SK-N-SH (cell line): Measurements from ENCODE around the gene NPAS3. TPM values are rescaled to one million over a fixed set of nuclear protein-coding genes. Genes with fewer than 3 reads are reported as not detected.

Experiments
- CTCF ChIA-PET: fragments of 300-600, 350-600 bp; formaldehyde crosslinking; extraction: SDS; loops from one replicate; lab custom pipeline; 2021; lab: Yijun Ruan, JAX
- POLR2A ChIA-PET: fragments of 350-600 bp; sonication (Branson Sonifier 250); formaldehyde crosslinking; extraction: SDS; loops from one replicate; lab custom pipeline; 2020; ENCODE audit warnings: antibody characterized with exemption, inconsistent platforms; lab: Yijun Ruan, JAX
- DNase-seq: peaks from one replicate; pipeline ENCODE4 v3.0.0; 2012
- H2AFZ ChIP-seq: fragments of 200-600 bp; sonication (generic); 2 replicates; pipeline ENCODE4 v1.8.1; 2016; ENCODE audit warnings: antibody characterized with exemption, mild to moderate bottlenecking, low read depth
- H3F3A ChIP-seq: fragments of 200-600 bp; sonication (generic); replicated peaks from 2 replicates; pipeline ENCODE3; 2016; ENCODE audit warnings: antibody characterized with exemption, mild to moderate bottlenecking; ENCODE audit not compliant: insufficient read depth
- H3K27ac ChIP-seq, 2 experiments: fragments of 200-500 bp in 1 of 2; fragments of 200-600 bp in 1 of 2; sonication (Bioruptor generic) in 1 of 2; sonication (generic), shearing (Covaris generic) in 1 of 2; 2 replicates each; pipeline versions ENCODE4 v1.5.1 to v1.6.1; 2014 to 2016; ENCODE audit warnings: low read depth in 2 of 2, inconsistent platforms in 1 of 2, low read length in 1 of 2, mild to moderate bottlenecking in 1 of 2, mixed read lengths in 1 of 2
- H3K27me3 ChIP-seq: fragments of 200-600 bp; sonication (generic), shearing (Covaris generic); 2 replicates; pipeline ENCODE4 v1.6.1; 2016; ENCODE audit warnings: mixed run types; ENCODE audit not compliant: insufficient read depth
- H3K36me3 ChIP-seq, 2 experiments: fragments of 200-500 bp in 1 of 2; fragments of 200-600 bp in 1 of 2; sonication (Bioruptor generic) in 1 of 2; sonication (generic) in 1 of 2; replicated peaks in 1 of 2; 2 replicates each; pipeline versions ENCODE3 to v1.5.1; 2014 to 2016; ENCODE audit warnings: low read length in 1 of 2, mild to moderate bottlenecking in 1 of 2; ENCODE audit not compliant: insufficient read depth in 2 of 2, control insufficient read depth in 1 of 2
- H3K4me1 ChIP-seq, 2 experiments: fragments of 200-500 bp in 1 of 2; fragments of 200-600 bp in 1 of 2; sonication (Bioruptor generic) in 1 of 2; sonication (generic), shearing (Covaris generic) in 1 of 2; 2 replicates each; pipeline versions ENCODE4 v1.5.1 to v1.6.1; 2014 to 2016; ENCODE audit warnings: low read depth in 1 of 2, low read length in 1 of 2, mixed run types in 1 of 2; ENCODE audit not compliant: insufficient read depth in 2 of 2, control insufficient read depth in 1 of 2
- H3K4me2 ChIP-seq: fragments of 200-600 bp; sonication (generic), shearing (Covaris generic); 2 replicates; pipeline ENCODE4 v1.6.1; 2017; ENCODE audit warnings: mixed run types
- H3K4me3 ChIP-seq, 2 experiments: fragments of 200-500 bp in 1 of 2; fragments of 200-600 bp in 1 of 2; sonication (Bioruptor generic) in 1 of 2; sonication (generic), shearing (Covaris generic) in 1 of 2; 2 replicates each; pipeline versions ENCODE4 v1.5.1 to v1.8.1; 2014 to 2016; ENCODE audit warnings: low read depth in 2 of 2, inconsistent platforms in 1 of 2, low read length in 1 of 2, mild to moderate bottlenecking in 1 of 2, mixed read lengths in 1 of 2, moderate library complexity in 1 of 2
- H3K79me2 ChIP-seq: fragments of 200-600 bp; sonication (generic); 2 replicates; pipeline ENCODE4 v1.8.1; 2017; ENCODE audit warnings: mild to moderate bottlenecking; ENCODE audit not compliant: insufficient read depth
- H3K9ac ChIP-seq: fragments of 200-600 bp; sonication (generic); 2 replicates; pipeline ENCODE4 v1.6.1; 2017; ENCODE audit warnings: mixed run types
- H3K9me2 ChIP-seq: fragments of 200-600 bp; sonication (generic); 2 replicates; pipeline ENCODE4 v1.6.1; 2017; ENCODE audit warnings: mixed run types
- H3K9me3 ChIP-seq: fragments of 200-600 bp; sonication (generic); 2 replicates; pipeline ENCODE4 v1.6.1; 2017; ENCODE audit warnings: mixed run types, mild to moderate bottlenecking, moderate library complexity
- H4K20me1 ChIP-seq: fragments of 200-600 bp; sonication (generic); 2 replicates; pipeline ENCODE4 v1.6.1; 2017; ENCODE audit warnings: mild to moderate bottlenecking, mixed run types; ENCODE audit not compliant: insufficient read depth
- FOSL2 ChIP-seq: IDR thresholded peaks from 2 replicates; pipeline ENCODE4 v1.4.0; 2012; ENCODE audit warnings: low read depth, mild to moderate bottlenecking, moderate library complexity, borderline replicate concordance
- FOXJ3 ChIP-seq: sonication (generic); formaldehyde crosslinking; IDR thresholded peaks from 2 replicates; pipeline ENCODE4 v1.5.1; 2020; ENCODE audit warnings: mild to moderate bottlenecking, missing genetic modification reagents
- MEF2A ChIP-seq: IDR thresholded peaks from 2 replicates; pipeline ENCODE4 v1.4.0; 2012; ENCODE audit warnings: low read depth, borderline replicate concordance
- MXI1 ChIP-seq: IDR thresholded peaks from 2 replicates; pipeline ENCODE4 v1.6.1; 2012; ENCODE audit warnings: mild to moderate bottlenecking, low read depth, low read length, improper control_type of control experiment
- RCOR1 ChIP-seq: fragments of 150-350 bp; IDR thresholded peaks from 2 replicates; pipeline ENCODE4 v1.6.1; 2017; ENCODE audit warnings: antibody characterized with exemption, low read length
- RFX5 ChIP-seq: IDR thresholded peaks from 2 replicates; pipeline ENCODE4 v1.6.1; 2012; ENCODE audit warnings: mild to moderate bottlenecking, improper control_type of control experiment, low read length
- SIN3A ChIP-seq: IDR thresholded peaks from 2 replicates; pipeline ENCODE4 v1.6.1; 2012; ENCODE audit warnings: low read depth, mild to moderate bottlenecking, low read length, moderate library complexity, borderline replicate concordance
- TEAD4 ChIP-seq: IDR thresholded peaks from 2 replicates; pipeline ENCODE4 v1.4.0; 2012; ENCODE audit warnings: mild to moderate bottlenecking, borderline replicate concordance; ENCODE audit not compliant: insufficient read depth
- USF2 ChIP-seq: fragments of 150-350 bp; IDR thresholded peaks from 2 replicates; pipeline ENCODE4 v1.6.1; 2017; ENCODE audit warnings: antibody characterized with exemption, low read length, low read depth, borderline replicate concordance
- YY1 ChIP-seq: IDR thresholded peaks from 2 replicates; pipeline ENCODE4 v1.4.0; 2012; ENCODE audit warnings: low read depth, mild to moderate bottlenecking
- WGBS: methylation state at CpG from one replicate; pipeline ENCODE4 v1.1.6; 2017; ENCODE audit warnings: low lambda C conversion rate; 5-methylcytosine and 5-hydroxymethylcytosine counted together
- polyA plus RNA-seq, 3 experiments: library from polyadenylated mRNA; depleted of rRNA; stranded (reverse); fragments of >200 nt; gene quantifications; 2 replicates each; pipeline ENCODE4 v1.2.3, GENCODE V29; 2012
- TF ChIP-seq, protein P1 (sequence below): IDR thresholded peaks from 2 replicates; pipeline ENCODE4 v1.4.0; 2012; ENCODE audit warnings: low read depth, borderline replicate concordance
- TF ChIP-seq, protein P2 (sequence below): fragments of 200-600 bp; sonication (generic); IDR thresholded peaks from 2 replicates; pipeline ENCODE4 v1.6.1; 2017; ENCODE audit warnings: antibody characterized with exemption, mild to moderate bottlenecking, moderate library complexity
- TF ChIP-seq, protein P3 (sequence below): fragments of 150-350 bp; IDR thresholded peaks from 2 replicates; pipeline ENCODE4 v1.6.1; 2016; ENCODE audit warnings: mild to moderate bottlenecking, low read depth, low read length

The NPAS3 gene
- polyA plus RNA-seq, 1 of the 3 experiments (the other 2 are of a cell fraction): 4.3 TPM

DNA sequence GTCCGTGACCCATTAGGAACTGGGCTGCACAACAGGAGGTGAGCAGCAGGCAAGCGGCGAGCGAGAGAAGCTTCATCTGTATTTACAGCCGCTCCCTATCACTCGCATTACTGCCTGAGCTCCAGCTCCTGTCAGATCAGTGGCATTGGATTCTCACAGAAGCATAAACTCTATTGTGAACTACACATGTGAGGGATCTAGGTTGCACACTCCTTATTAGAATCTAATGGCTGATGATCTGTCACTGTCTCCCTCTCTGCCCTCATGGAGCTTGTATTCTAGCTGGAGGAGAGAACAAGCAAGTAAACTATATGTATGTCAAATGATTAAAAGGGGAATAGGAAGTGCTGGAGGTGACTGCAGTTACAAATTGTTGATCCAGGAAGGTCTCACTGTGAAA is 533.1 kb downstream of the NPAS3 start:
- Histone ChIP-seq H3K9me3 (no peaks in the 10 kb centered on the region), H3F3A (no peaks in the 10 kb centered on the region), H3K36me3 (no peaks in the 10 kb centered on the region), H3K27me3 (no peaks in the 10 kb centered on the region), H4K20me1 (no peaks in the 10 kb centered on the region), H3K4me2 (no peak overlapping the region), H3K27ac (no peak overlapping the region), H3K9me2 (no peaks in the 10 kb centered on the region), H3K79me2 (no peaks in the 10 kb centered on the region), H3K9ac (no peak overlapping the region), H2AFZ (no peak overlapping the region), H3K4me1 (peaks cover 7 to 12% of the 10 kb centered on the region in 2 experiments; a peak in 3 of 4 replicates), H3K4me3 (no peak overlapping the region)
- CTCF ChIA-PET: interaction anchor here (0.9 to 10.4 kb wide), 2 partner anchors 320 to 884 kb away, joined by 3 to 143 read pairs; no protein-coding TSS in a partner anchor
- TF ChIP-seq FOXJ3 (CRISPR knock-in tag): no peak
- TF ChIP-seq FOSL2: no peak
- TF ChIP-seq, protein P1, sequence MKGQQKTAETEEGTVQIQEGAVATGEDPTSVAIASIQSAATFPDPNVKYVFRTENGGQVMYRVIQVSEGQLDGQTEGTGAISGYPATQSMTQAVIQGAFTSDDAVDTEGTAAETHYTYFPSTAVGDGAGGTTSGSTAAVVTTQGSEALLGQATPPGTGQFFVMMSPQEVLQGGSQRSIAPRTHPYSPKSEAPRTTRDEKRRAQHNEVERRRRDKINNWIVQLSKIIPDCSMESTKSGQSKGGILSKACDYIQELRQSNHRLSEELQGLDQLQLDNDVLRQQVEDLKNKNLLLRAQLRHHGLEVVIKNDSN: no peak
- no peak for TF ChIP-seq MEF2A
- TF ChIP-seq SIN3A: no peak
- TF ChIP-seq USF2: no peak
- TF ChIP-seq TEAD4: no peak
- TF ChIP-seq YY1: no peak
- TF ChIP-seq, protein P2, sequence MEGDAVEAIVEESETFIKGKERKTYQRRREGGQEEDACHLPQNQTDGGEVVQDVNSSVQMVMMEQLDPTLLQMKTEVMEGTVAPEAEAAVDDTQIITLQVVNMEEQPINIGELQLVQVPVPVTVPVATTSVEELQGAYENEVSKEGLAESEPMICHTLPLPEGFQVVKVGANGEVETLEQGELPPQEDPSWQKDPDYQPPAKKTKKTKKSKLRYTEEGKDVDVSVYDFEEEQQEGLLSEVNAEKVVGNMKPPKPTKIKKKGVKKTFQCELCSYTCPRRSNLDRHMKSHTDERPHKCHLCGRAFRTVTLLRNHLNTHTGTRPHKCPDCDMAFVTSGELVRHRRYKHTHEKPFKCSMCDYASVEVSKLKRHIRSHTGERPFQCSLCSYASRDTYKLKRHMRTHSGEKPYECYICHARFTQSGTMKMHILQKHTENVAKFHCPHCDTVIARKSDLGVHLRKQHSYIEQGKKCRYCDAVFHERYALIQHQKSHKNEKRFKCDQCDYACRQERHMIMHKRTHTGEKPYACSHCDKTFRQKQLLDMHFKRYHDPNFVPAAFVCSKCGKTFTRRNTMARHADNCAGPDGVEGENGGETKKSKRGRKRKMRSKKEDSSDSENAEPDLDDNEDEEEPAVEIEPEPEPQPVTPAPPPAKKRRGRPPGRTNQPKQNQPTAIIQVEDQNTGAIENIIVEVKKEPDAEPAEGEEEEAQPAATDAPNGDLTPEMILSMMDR: no peak
- no peak for TF ChIP-seq RCOR1
- TF ChIP-seq RFX5: no peak
- TF ChIP-seq, protein P3, sequence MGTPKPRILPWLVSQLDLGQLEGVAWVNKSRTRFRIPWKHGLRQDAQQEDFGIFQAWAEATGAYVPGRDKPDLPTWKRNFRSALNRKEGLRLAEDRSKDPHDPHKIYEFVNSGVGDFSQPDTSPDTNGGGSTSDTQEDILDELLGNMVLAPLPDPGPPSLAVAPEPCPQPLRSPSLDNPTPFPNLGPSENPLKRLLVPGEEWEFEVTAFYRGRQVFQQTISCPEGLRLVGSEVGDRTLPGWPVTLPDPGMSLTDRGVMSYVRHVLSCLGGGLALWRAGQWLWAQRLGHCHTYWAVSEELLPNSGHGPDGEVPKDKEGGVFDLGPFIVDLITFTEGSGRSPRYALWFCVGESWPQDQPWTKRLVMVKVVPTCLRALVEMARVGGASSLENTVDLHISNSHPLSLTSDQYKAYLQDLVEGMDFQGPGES: no peak
- TF ChIP-seq MXI1: no peak
- POLR2A ChIA-PET: interaction anchor here (0.6 kb wide), 1 partner anchor 647 kb away, joined by 4 read pairs; no protein-coding TSS in a partner anchor
- whole genome bisulfite sequencing: 91% methylated on average over 6 of the region's 6 CpGs
- no peak for DNase-seq
